ENCODE results near the gene DHRS7. TPM values are rescaled to one million over a fixed set of nuclear protein-coding genes. Genes with fewer than 3 reads are reported as not detected.

DHRS7 gene
- total RNA-seq, 2 experiments from 2014 or later = 24.5 to 28.6 TPM

GRCh38 chr14:60188696-60189095, 23.5 kb upstream of the DHRS7 start:
- no peak for TF ChIP-seq CTCF (IDR thresholded peaks at IDR 0.05)
- H3K4me3 ChIP-seq (ENCODE audit: low read length) = no peak overlapping the region
- POLR2A ChIA-PET = no interaction called here
- H3K4me1 Mint-ChIP-seq (ENCODE audit: low read depth) = peaks cover 5% of the 10 kb centered on the region
- no peak overlapping the region for H3K27ac ChIP-seq (ENCODE audit: low read depth in 1 of 2, low read length in 2 of 2)
- no peaks in the 10 kb centered on the region for H3K36me3 ChIP-seq (ENCODE audit: insufficient read depth, low read length)
- peaks cover 2% of the 10 kb centered on the region for H3K4me1 ChIP-seq (ENCODE audit: insufficient read depth, low read length)
- H3K9me3 ChIP-seq (ENCODE audit: control insufficient read depth in 1 of 2, insufficient read depth in 1 of 2, low read length in 2 of 2) = no peaks in the 10 kb centered on the region
- no peaks in the 10 kb centered on the region for H3K9me3 Mint-ChIP-seq
- peaks cover 4% of the 10 kb centered on the region for H3K27me3 Mint-ChIP-seq
- H3K36me3 Mint-ChIP-seq (ENCODE audit: low read depth) = no peaks in the 10 kb centered on the region
- no peaks in the 10 kb centered on the region for H3K27me3 ChIP-seq (ENCODE audit: control insufficient read depth in 1 of 2, insufficient read depth in 2 of 2, low read length in 2 of 2)
- CTCF ChIA-PET = no interaction called here
- no peak overlapping the region for H3K4me3 Mint-ChIP-seq
- intact Hi-C loops (cut with DNase I, micrococcal nuclease) = loop anchor here in 1 of 2 experiments (5.0 to 10.0 kb wide), 5 partner anchors 54 to 1004 kb away; partner anchors contain the start of genes DAAM1, JKAMP and L3HYPDH
- H3K27ac Mint-ChIP-seq = no peak overlapping the region
- no peak for ATAC-seq (ENCODE audit: poor library complexity)
- DNase-seq = no peak

GRCh38 chr14:60188115-60188514, 22.9 kb upstream of the DHRS7 start:
- no peak overlapping the region for H3K27ac Mint-ChIP-seq
- TF ChIP-seq CTCF (IDR thresholded peaks at IDR 0.05) = no peak
- DNase-seq (no peak), ATAC-seq (ENCODE audit: poor library complexity) (no peak)
- H3K4me1 Mint-ChIP-seq (ENCODE audit: low read depth) = peaks cover 11% of the 10 kb centered on the region
- no peaks in the 10 kb centered on the region for H3K36me3 ChIP-seq (ENCODE audit: insufficient read depth, low read length)
- H3K27ac ChIP-seq (ENCODE audit: low read depth in 1 of 2, low read length in 2 of 2) = no peak overlapping the region
- no peaks in the 10 kb centered on the region for H3K27me3 ChIP-seq (ENCODE audit: control insufficient read depth in 1 of 2, insufficient read depth in 2 of 2, low read length in 2 of 2)
- POLR2A ChIA-PET = interaction anchor here (0.8 kb wide), 1 partner anchor 60 kb away, joined by 3 read pairs; no protein-coding TSS in a partner anchor
- no peaks in the 10 kb centered on the region for H3K9me3 ChIP-seq (ENCODE audit: control insufficient read depth in 1 of 2, insufficient read depth in 1 of 2, low read length in 2 of 2)
- H3K4me1 ChIP-seq (ENCODE audit: insufficient read depth, low read length) = peaks cover 4% of the 10 kb centered on the region
- H3K9me3 Mint-ChIP-seq = no peaks in the 10 kb centered on the region
- CTCF ChIA-PET = no interaction called here
- peaks cover 4% of the 10 kb centered on the region for H3K27me3 Mint-ChIP-seq
- intact Hi-C loops (cut with DNase I, micrococcal nuclease) = loop anchor here in 1 of 2 experiments (5.0 to 10.0 kb wide), 5 partner anchors 54 to 1003 kb away; partner anchors contain the start of genes DAAM1, JKAMP and L3HYPDH
- H3K4me3 ChIP-seq (ENCODE audit: low read length) = no peak overlapping the region
- no peak overlapping the region for H3K4me3 Mint-ChIP-seq
- H3K36me3 Mint-ChIP-seq (ENCODE audit: low read depth) = no peaks in the 10 kb centered on the region

- no peak for ATAC-seq (ENCODE audit: poor library complexity)
- no peaks in the 10 kb centered on the region for H3K9me3 Mint-ChIP-seq
- Histone ChIP-seq H3K4me3 (ENCODE audit: low read length) (no peak overlapping the region), H3K4me1 (ENCODE audit: insufficient read depth, low read length) (peaks cover 4% of the 10 kb centered on the region), H3K27me3 (ENCODE audit: control insufficient read depth in 1 of 2, insufficient read depth in 2 of 2, low read length in 2 of 2) (no peaks in the 10 kb centered on the region), H3K27ac (ENCODE audit: low read depth in 1 of 2, low read length in 2 of 2) (no peak overlapping the region), H3K36me3 (ENCODE audit: insufficient read depth, low read length) (no peaks in the 10 kb centered on the region), H3K9me3 (ENCODE audit: control insufficient read depth in 1 of 2, insufficient read depth in 1 of 2, low read length in 2 of 2) (no peaks in the 10 kb centered on the region)
- DNase-seq = no peak
- TF ChIP-seq CTCF (IDR thresholded peaks at IDR 0.05) = no peak
- ChIA-PET CTCF (interaction anchor here (1.0 to 4.7 kb wide), 7 partner anchors 18 to 678 kb away, joined by 3 to 54 read pairs (median 5); partner anchors contain the start of gene DHRS7), POLR2A (interaction anchor here (0.6 to 5.1 kb wide), 5 partner anchors 20 to 220 kb away, joined by 4 to 35 read pairs (median 17); partner anchors contain the start of genes DHRS7, PCNX4 and PPM1A)
- H3K4me3 Mint-ChIP-seq = no peak overlapping the region
- no peaks in the 10 kb centered on the region for H3K27me3 Mint-ChIP-seq
- no peak overlapping the region for H3K27ac Mint-ChIP-seq
- no peaks in the 10 kb centered on the region for H3K36me3 Mint-ChIP-seq (ENCODE audit: low read depth)
- intact Hi-C loops (cut with DNase I, micrococcal nuclease) = loop anchor here (1.0 to 10.0 kb wide), 11 partner anchors 20 to 1058 kb away; partner anchors contain the start of genes DAAM1 (in 1 of the 2), DHRS7 (in 1 of the 2), JKAMP (in 1 of the 2) and L3HYPDH (in 1 of the 2)
- peaks cover 11% of the 10 kb centered on the region for H3K4me1 Mint-ChIP-seq (ENCODE audit: low read depth)
Measured at GRCh38 chr14:60184905-60185555, 19.8 kb upstream of the DHRS7 start.

Measured in CD4-positive, alpha-beta T cell (primary cell).